H1 (cell line): ENCODE measurements around the gene COL19A1. TPM values are rescaled to one million over a fixed set of nuclear protein-coding genes. Genes with fewer than 3 reads are reported as not detected.

ENCODE experiments used
- HDAC2 ChIP-seq, 2 experiments: fragments of 300-600 bp in 1 of 2; sonication (generic) in 1 of 2; IDR thresholded peaks; 2 replicates each; pipeline ENCODE4 v1.6.1; 2011 to 2012; ENCODE audit warnings: low read depth in 2 of 2, low read length in 2 of 2, mild to moderate bottlenecking in 2 of 2, moderate library complexity in 2 of 2, borderline replicate concordance in 1 of 2, inconsistent platforms in 1 of 2
- KDM5A ChIP-seq: fragments of 200-600 bp; IDR thresholded peaks from 2 replicates; pipeline ENCODE4 v1.7.1; 2012; ENCODE audit warnings: mild to moderate bottlenecking, low read length, inconsistent platforms, mixed read lengths
- SIX5 ChIP-seq: IDR thresholded peaks from 2 replicates; pipeline ENCODE4 v1.6.1; 2011; ENCODE audit warnings: mild to moderate bottlenecking, low read depth, low read length
- SUZ12 ChIP-seq: fragments of 200-600 bp; sonication (generic); IDR thresholded peaks from 2 replicates; pipeline ENCODE4 v1.6.1; 2012; ENCODE audit warnings: mild to moderate bottlenecking, inconsistent platforms, low read length, moderate library complexity, mixed read lengths
- polyA plus RNA-seq, 7 experiments: library from polyadenylated mRNA; depleted of rRNA in 3 of 7; stranded (reverse) in 5 of 7; unstranded in 2 of 7; fragments of >200 nt in 5 of 7; fragments of 200-250 nt in 2 of 7; gene quantifications; 1 replicate in 5 of 7; 2 replicates in 1 of 7; 4 replicates in 1 of 7; pipeline versions ENCODE4 v1.2.1 to v1.2.3, GENCODE V29; 2011 to 2013; ENCODE audit warnings: missing spikeins in 2 of 7, mixed read lengths in 2 of 7
- total RNA-seq: library from RNA; stranded (reverse); fragmentation: NEBNext Ultra II Directional; extraction: Animal tissue kit (Norgen Biotek cat#: 25700); gene quantifications from 2 replicates; pipeline ENCODE4 v1.2.1, GENCODE V29; 2021

COL19A1 gene
- total and polyA plus RNA-seq, 2 of the 8 experiments (the other 6 are each of a cell fraction or from before 2014, with no cell fraction given) = not detected

GRCh38 chr6:70129341-70129740 lies 263.0 kb downstream of the COL19A1 start (continued):
- TF ChIP-seq HDAC2 (IDR thresholded peaks at IDR 0.05; ENCODE audit: borderline replicate concordance in 1 of 2, low read depth in 2 of 2, low read length in 2 of 2) (no peak), KDM5A (no peak), SUZ12 (no peak), SIX5 (no peak)
